Islet precursor cell (in vitro differentiated cells): ENCODE measurements around the gene GABRB3.
A peak's percentile ranks its signal among the peaks of the same experiment; 100 is the strongest.

Experiments used
- DNase-seq: peaks from one replicate; pipeline ENCODE4 v3.0.0-alpha.2; 2018

GABRB3 gene

DNA sequence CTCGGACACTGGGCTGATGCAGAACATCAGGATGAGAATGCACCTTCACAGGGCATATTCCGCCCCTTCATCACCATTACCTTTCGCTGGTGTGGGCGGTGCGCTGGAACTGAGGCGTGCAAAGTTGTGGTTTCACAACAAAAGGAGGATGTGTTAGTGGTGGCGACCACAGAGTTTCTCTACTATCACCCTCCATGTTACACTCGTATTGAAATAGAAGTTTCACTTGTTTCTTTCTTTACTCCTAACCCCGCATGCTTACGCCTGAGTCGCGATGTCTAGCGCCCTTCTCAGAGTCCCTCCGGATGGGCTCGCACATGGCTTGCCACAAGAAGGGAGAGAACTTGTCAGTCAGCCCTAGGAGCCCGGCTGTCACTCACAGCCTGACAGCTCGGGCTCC is 148.7 kb downstream of the GABRB3 start:
- no peak for DNase-seq

- DNase-seq: peak; percentile 78
Measured at GRCh38 chr15:26623071-26623470, 149.8 kb downstream of the GABRB3 start.

DNA sequence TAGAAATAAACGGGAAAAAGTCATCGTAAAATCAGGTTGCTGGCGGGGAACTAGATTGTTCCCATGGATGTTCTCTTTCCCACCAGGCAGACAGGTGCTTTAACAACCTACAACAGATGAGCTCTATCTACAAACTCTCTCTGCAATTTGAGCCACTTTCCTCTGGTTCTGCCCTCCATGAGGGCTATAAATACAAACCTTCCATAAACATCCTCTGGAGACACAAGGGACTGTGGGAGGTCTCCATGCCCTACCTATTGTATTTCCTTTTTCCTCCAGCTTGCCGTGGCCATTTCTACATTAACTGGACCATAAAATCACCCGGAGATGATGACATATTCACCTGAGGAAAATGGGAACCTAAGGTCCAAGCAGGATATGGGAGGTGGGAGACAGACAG is 151.1 kb downstream of the GABRB3 start:
- no peak for DNase-seq

- no peak for DNase-seq
Measured at GRCh38 chr15:26620528-26621458, 152.1 kb downstream of the GABRB3 start.

- no peak for DNase-seq
Measured at GRCh38 chr15:26615927-26616302, 157.0 kb downstream of the GABRB3 start.

DNA sequence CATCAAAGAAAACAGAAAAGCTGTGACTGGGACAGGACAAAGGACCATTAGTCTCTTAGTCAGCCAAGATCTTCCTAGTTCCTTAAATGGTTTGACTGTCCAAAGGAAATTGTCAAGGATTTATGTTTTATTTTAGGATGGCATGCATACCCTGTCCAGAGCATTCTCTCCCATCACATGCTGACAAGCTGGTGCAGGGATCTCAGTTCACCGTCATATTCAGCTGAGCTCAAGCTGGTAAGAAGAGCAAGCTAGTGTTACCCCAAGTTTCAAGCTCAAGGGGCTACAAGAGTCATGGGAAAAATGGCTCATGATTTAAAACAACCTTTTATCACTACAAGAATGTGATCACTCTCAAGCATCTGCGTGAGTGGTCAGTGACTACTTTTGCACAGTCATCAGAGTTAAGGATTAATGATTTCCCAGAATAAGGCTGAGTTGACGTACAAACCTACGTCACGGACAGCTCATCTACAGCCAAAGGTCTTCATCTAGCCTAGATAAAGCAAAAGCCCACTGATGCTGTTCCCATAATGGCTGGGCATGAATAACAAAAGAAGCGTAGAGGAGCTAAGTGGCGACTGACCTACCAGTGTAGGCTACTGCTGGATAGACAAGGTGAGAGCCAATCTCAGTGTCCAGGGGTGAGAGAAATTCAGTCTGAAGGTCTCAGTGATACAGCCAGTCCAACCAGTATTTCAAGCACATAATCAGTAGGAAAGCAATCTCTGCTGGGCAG is 157.5 kb downstream of the GABRB3 start:
- no peak for DNase-seq

GRCh38 chr15:26614734-26615133 is 158.1 kb downstream of the GABRB3 start:
- DNase-seq: no peak

- DNase-seq: no peak
Measured at GRCh38 chr15:26598704-26599103, 174.2 kb downstream of the GABRB3 start.

- no peak for DNase-seq
Measured at GRCh38 chr15:26595611-26596010, 177.3 kb downstream of the GABRB3 start.

- no peak for DNase-seq
Measured at GRCh38 chr15:26590676-26591075, 182.2 kb downstream of the GABRB3 start.

GRCh38 chr15:26582840-26583239 is 190.0 kb downstream of the GABRB3 start:
- DNase-seq: no peak

- no peak for DNase-seq
Measured at GRCh38 chr15:26580943-26581342, 191.9 kb downstream of the GABRB3 start.

GRCh38 chr15:26572602-26573350 is 200.1 kb downstream of the GABRB3 start:
- DNase-seq: no peak

- no peak for DNase-seq
Measured at GRCh38 chr15:26571346-26571745, 201.5 kb downstream of the GABRB3 start.

DNA sequence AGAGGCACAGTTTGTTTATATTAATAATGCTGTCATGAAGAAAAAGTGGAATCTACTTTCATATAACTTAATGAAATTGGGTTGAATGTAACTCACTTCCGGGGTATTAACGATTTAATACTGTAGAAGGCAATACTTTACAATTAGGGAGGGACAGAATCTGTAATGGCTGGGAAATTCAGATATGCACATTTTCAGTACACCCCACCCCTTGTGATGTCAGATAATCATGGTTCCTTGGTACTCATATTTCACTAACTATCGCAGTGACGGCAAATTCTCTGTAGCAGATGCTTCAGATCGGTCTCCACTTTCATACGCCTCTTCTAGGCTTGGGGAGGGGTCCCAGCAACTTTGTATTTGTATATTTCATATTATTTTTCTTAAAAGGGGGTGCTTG is 207.3 kb downstream of the GABRB3 start:
- DNase-seq: no peak

GRCh38 chr15:26564361-26564760 is 208.5 kb downstream of the GABRB3 start:
- no peak for DNase-seq

- DNase-seq: no peak
Measured at GRCh38 chr15:26562336-26562735, 210.5 kb downstream of the GABRB3 start.

DNA sequence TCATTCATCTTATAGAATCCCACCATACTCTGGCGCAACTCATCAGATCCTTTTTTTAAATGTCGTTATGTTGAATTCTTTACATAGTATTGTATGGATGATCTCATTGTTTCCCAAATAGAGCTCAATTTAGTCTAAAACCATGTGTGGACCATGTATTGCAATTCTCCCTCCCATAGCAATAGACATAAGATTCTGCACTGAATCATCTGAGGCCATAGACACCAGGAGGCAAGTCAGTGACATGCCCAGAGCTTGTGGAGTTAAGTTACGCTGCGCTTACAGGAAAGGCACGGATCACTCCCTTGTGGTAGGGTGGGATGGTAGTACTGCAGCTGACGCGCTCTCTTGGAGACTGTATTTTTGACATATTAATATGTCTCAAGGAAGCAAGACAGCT is 211.0 kb downstream of the GABRB3 start:
- no peak for DNase-seq

DNA sequence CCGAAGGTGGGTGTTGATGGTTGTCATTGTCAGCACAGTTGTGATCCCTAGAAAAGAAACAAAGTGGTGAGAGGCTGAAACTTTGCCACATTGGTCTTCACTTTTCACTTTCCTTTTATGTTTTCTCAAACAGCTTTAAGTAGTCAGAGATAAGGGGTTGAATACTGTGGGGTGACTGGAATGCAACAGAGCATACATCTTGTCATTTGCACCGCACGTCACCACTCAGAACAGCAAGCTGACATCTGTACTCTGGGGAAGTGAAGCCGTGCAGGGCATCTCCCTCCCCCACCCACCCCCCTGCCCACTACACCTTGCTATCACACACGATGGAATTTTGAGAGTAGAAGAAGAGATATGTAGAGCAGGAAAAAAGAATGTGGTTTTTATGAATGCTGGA is 211.7 kb downstream of the GABRB3 start:
- DNase-seq: no peak

- DNase-seq: no peak
Measured at GRCh38 chr15:26555898-26556297, 217.0 kb downstream of the GABRB3 start.

GRCh38 chr15:26551473-26551872 is 221.4 kb downstream of the GABRB3 start:
- no peak for DNase-seq

DNA sequence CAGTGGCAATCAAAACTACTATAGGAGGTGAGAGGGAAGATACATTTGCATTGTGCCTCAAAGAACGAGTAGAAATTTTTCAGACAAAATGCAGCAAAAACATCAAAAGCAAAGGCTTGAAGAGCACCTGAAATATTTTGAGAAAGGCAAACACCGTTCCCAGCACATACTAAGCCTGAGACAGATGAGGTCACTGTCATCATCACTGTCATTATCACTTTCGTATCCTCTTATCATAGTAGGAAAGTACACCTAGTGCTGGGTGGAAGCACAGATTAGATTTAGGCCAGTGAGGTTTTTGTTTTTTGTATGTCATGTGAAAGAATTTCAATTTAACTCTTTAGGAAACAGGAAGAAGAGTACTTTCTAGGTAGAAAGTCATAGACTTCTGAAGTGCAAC is 222.0 kb downstream of the GABRB3 start:
- no peak for DNase-seq

DNA sequence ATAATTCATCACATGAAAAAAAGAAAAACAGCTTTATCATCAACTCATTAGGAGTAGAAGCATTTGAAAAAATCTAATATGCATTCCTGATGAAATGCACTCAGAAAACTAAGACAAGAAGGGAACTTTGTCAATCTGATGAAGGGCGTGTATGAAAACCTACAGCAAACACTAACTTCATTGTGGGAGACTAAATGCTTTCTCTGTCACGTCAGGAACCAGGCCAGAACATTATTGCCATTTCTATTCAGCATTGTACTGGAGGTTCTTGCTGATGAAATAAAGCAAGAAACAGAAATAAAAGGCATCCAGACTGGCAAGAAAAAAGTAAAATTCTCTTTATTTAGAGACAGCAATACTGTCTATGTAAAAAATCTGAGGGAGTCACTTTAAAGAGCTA is 235.2 kb downstream of the GABRB3 start:
- no peak for DNase-seq

GRCh38 chr15:26531489-26531888 is 241.4 kb downstream of the GABRB3 start:
- peak; percentile 63 for DNase-seq
